ENCODE measurements around the gene NAA16. TPM values are rescaled to one million over a fixed set of nuclear protein-coding genes. Genes with fewer than 3 reads are reported as not detected.

NAA16 gene
- total RNA-seq, 1 donor from 2014 or later, result 13.7 TPM

DNA sequence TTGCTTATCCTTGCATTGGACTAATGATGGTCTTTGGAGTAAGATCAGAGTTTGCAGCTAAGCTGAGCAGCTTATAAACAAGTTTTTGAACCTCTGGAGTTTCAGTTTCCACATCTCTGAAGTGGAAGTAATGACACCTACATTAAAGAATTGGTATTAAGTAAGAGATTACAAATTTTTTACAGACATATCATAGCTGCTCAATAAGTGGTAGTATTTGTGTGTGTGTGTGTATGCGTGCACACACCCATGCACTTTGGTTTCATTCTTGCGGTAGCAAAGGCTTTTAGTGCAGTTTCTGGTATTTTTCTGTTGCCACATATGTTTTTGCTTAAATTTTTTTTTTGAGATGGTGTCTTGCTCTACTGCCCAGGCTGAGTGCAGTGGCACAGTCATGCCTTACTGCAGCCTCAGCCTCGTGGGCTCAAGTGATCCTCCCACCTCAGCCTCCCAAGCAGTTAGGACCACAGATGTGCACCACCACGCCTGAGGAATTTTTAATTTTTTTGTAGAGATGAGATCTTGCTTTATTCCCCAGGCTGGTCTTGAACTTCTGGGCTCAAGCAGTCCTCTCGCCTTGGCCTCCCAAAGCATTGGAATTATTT is 4.5 kb downstream of the NAA16 start:
- no peak for DNase-seq (ENCODE audit: low read depth)
- Histone ChIP-seq H3K4me3 (ENCODE audit: low read depth, low read length) (no peak overlapping the region), H3K36me3 (ENCODE audit: control insufficient read depth, insufficient read depth, low read length) (no peaks in the 10 kb centered on the region), H3K27me3 (ENCODE audit: control insufficient read depth, insufficient read depth, low read length) (no peaks in the 10 kb centered on the region)
- TF ChIP-seq CTCF (IDR thresholded peaks at IDR 0.05; ENCODE audit: insufficient read depth, low read length, poor library complexity, severe bottlenecking), result no peak

DNA sequence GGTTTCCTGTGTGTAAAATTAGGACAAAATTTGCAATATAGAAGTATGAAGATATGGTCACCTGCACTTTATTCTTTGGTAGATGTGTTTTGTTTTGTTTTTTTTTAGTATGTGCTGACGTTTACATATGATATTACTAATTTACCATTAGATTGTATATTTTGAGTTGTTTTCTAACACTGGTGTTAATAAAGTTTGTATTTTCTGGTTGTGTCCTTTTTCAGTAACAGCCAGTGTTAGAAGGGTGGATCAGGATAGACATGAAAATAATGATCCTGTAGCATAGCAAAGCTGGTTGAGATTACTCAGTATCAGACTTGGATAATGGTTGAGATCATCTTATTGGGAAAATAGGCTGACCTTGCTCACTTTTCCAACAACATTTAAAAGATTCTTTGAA is 6.2 kb downstream of the NAA16 start:
- H3K36me3 ChIP-seq (ENCODE audit: control insufficient read depth, insufficient read depth, low read length), result no peaks in the 10 kb centered on the region
- no peak overlapping the region for H3K4me3 ChIP-seq (ENCODE audit: low read depth, low read length)
- TF ChIP-seq CTCF (IDR thresholded peaks at IDR 0.05; ENCODE audit: insufficient read depth, low read length, poor library complexity, severe bottlenecking), result no peak
- H3K27me3 ChIP-seq (ENCODE audit: control insufficient read depth, insufficient read depth, low read length), result no peaks in the 10 kb centered on the region
- DNase-seq (ENCODE audit: low read depth), result no peak

- Histone ChIP-seq H3K36me3 (ENCODE audit: control insufficient read depth, insufficient read depth, low read length) (peaks cover 1% of the 10 kb centered on the region), H3K4me3 (ENCODE audit: low read depth, low read length) (no peak overlapping the region), H3K27me3 (ENCODE audit: control insufficient read depth, insufficient read depth, low read length) (no peaks in the 10 kb centered on the region)
- no peak for TF ChIP-seq CTCF (IDR thresholded peaks at IDR 0.05; ENCODE audit: insufficient read depth, low read length, poor library complexity, severe bottlenecking)
- no peak for DNase-seq (ENCODE audit: low read depth)
Observed at GRCh38 chr13:41325752-41326151, 14.7 kb downstream of the NAA16 start.

GRCh38 chr13:41326661-41327060 is 15.6 kb downstream of the NAA16 start:
- H3K27me3 ChIP-seq (ENCODE audit: control insufficient read depth, insufficient read depth, low read length), result no peaks in the 10 kb centered on the region
- H3K4me3 ChIP-seq (ENCODE audit: low read depth, low read length), result no peak overlapping the region
- no peak for TF ChIP-seq CTCF (IDR thresholded peaks at IDR 0.05; ENCODE audit: insufficient read depth, low read length, poor library complexity, severe bottlenecking)
- peaks cover 1% of the 10 kb centered on the region for H3K36me3 ChIP-seq (ENCODE audit: control insufficient read depth, insufficient read depth, low read length)
- DNase-seq (ENCODE audit: low read depth), result no peak

GRCh38 chr13:41327994-41328790 is 17.1 kb downstream of the NAA16 start:
- H3K4me3 ChIP-seq (ENCODE audit: low read depth, low read length), result no peak overlapping the region
- H3K27me3 ChIP-seq (ENCODE audit: control insufficient read depth, insufficient read depth, low read length), result no peaks in the 10 kb centered on the region
- H3K36me3 ChIP-seq (ENCODE audit: control insufficient read depth, insufficient read depth, low read length), result peaks cover 1% of the 10 kb centered on the region
- TF ChIP-seq CTCF (IDR thresholded peaks at IDR 0.05; ENCODE audit: insufficient read depth, low read length, poor library complexity, severe bottlenecking), result no peak
- no peak for DNase-seq (ENCODE audit: low read depth)
